HG03520 (cell line): Measurements from ENCODE around the gene PLXNA1.

ENCODE experiments used
- ATAC-seq: cut with Tn5 transposase; IDR thresholded peaks from one replicate; pipeline ENCODE4 v1.9.1; 2021; ENCODE audit warnings: mild to moderate bottlenecking, moderate library complexity; ENCODE audit not compliant: unreplicated experiment

PLXNA1 gene

DNA sequence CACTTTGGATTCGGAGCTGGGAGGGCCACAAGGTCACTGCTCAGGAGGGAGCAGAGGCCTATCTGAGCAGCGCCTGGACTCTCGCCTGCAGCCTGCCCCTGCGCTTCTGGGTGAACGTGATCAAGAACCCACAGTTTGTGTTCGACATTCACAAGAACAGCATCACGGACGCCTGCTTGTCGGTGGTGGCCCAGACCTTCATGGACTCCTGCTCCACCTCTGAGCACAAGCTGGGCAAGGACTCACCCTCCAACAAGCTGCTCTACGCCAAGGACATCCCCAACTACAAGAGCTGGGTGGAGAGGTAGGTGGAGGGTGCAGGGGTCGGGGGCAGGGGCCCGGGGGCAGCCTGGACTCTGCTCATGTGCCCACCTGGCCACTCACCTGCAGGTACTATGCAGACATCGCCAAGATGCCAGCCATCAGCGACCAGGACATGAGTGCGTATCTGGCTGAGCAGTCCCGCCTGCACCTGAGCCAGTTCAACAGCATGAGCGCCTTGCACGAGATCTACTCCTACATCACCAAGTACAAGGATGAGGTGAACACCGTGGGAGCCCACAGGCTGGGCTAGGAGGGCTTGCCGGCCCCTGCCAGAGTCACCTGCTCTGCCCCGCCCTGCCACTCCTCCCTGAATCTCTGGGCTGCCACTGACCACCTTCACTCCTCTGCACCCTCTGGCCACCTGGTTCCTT lies 49.5 kb downstream of the PLXNA1 start:
- ATAC-seq = no peak
